Measurements from ENCODE around the gene CKLF. TPM values are rescaled to one million over a fixed set of nuclear protein-coding genes. Genes with fewer than 3 reads are reported as not detected.

CKLF gene
- total RNA-seq, 2 donors from 2014 or later, result 11.5 to 22.5 TPM

- H3K9me3 ChIP-seq, result no peaks in the 10 kb centered on the region
- peaks cover 20% of the 10 kb centered on the region for H3K36me3 ChIP-seq
- TF ChIP-seq, protein P1, sequence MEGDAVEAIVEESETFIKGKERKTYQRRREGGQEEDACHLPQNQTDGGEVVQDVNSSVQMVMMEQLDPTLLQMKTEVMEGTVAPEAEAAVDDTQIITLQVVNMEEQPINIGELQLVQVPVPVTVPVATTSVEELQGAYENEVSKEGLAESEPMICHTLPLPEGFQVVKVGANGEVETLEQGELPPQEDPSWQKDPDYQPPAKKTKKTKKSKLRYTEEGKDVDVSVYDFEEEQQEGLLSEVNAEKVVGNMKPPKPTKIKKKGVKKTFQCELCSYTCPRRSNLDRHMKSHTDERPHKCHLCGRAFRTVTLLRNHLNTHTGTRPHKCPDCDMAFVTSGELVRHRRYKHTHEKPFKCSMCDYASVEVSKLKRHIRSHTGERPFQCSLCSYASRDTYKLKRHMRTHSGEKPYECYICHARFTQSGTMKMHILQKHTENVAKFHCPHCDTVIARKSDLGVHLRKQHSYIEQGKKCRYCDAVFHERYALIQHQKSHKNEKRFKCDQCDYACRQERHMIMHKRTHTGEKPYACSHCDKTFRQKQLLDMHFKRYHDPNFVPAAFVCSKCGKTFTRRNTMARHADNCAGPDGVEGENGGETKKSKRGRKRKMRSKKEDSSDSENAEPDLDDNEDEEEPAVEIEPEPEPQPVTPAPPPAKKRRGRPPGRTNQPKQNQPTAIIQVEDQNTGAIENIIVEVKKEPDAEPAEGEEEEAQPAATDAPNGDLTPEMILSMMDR (IDR thresholded peaks at IDR 0.05), result no peak
- H3K4me1 ChIP-seq, result peaks cover 0 to 10% of the 10 kb centered on the region in 2 donors
- no peak for DNase-seq (ENCODE audit: low spot score)
- no peaks in the 10 kb centered on the region for H3K27me3 ChIP-seq
- H3K4me3 ChIP-seq, result no peak overlapping the region
- H3K27ac ChIP-seq, result no peak overlapping the region
Observed at GRCh38 chr16:66537236-66537635, 15.1 kb upstream of the CKLF start.

- Histone ChIP-seq H3K4me1 (peaks cover 0 to 9% of the 10 kb centered on the region in 2 donors), H3K4me3 (no peak overlapping the region), H3K9me3 (no peaks in the 10 kb centered on the region), H3K36me3 (peaks cover 18% of the 10 kb centered on the region), H3K27ac (peak overlapping the region in 1 of 2 donors; percentile 65), H3K27me3 (no peaks in the 10 kb centered on the region)
- TF ChIP-seq, protein P1 (IDR thresholded peaks at IDR 0.05), result no peak
- no peak for DNase-seq (ENCODE audit: low spot score)
Observed at GRCh38 chr16:66538910-66539309, 13.5 kb upstream of the CKLF start.

- Histone ChIP-seq H3K9me3 (no peaks in the 10 kb centered on the region), H3K4me3 (no peak overlapping the region), H3K27me3 (no peaks in the 10 kb centered on the region), H3K27ac (no peak overlapping the region), H3K4me1 (no peaks in the 10 kb centered on the region), H3K36me3 (peaks cover 18% of the 10 kb centered on the region)
- DNase-seq (ENCODE audit: low spot score), result no peak
- TF ChIP-seq, protein P1 (IDR thresholded peaks at IDR 0.05), result no peak
Observed at GRCh38 chr16:66539623-66540469, 12.5 kb upstream of the CKLF start.

GRCh38 chr16:66541388-66542355 lies 10.7 kb upstream of the CKLF start:
- peak overlapping the region in 1 of 2 donors; percentile 11 for H3K27ac ChIP-seq
- peaks cover 6% of the 10 kb centered on the region for H3K36me3 ChIP-seq
- TF ChIP-seq, protein P1 (IDR thresholded peaks at IDR 0.05), result no peak
- no peaks in the 10 kb centered on the region for H3K27me3 ChIP-seq
- DNase-seq (ENCODE audit: low spot score), result no peak
- no peak overlapping the region for H3K4me3 ChIP-seq
- H3K9me3 ChIP-seq, result no peaks in the 10 kb centered on the region
- no peaks in the 10 kb centered on the region for H3K4me1 ChIP-seq

DNA sequence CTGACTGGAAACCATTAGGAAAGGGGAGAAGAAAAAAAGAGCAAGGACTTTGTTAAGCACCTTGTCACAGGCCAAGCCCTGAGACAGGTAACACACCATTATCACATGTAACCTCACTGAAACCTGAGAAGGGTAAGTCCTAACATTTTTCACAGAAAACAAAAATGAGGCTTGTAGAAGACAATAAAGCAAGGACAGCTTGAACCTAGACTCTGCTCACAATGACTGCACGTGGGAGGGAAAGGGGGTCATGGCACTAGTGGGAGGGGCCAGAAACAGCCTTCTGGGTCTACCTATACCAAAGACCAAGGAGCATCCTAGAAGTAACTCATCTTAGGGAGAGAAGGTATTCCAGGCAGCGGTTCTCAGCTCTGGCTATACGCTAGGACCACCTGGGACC lies 10.0 kb upstream of the CKLF start:
- no peaks in the 10 kb centered on the region for H3K4me1 ChIP-seq
- no peak overlapping the region for H3K4me3 ChIP-seq
- H3K27ac ChIP-seq, result peak overlapping the region in 1 of 2 donors; percentile 11
- H3K9me3 ChIP-seq, result no peaks in the 10 kb centered on the region
- DNase-seq (ENCODE audit: low spot score), result no peak
- no peaks in the 10 kb centered on the region for H3K36me3 ChIP-seq
- TF ChIP-seq, protein P1 (IDR thresholded peaks at IDR 0.05), result no peak
- H3K27me3 ChIP-seq, result no peaks in the 10 kb centered on the region

Data from right atrium auricular region (tissue), 2 donors.